Measurements from ENCODE around the gene GORASP2.
A peak's percentile ranks its signal among the peaks of the same experiment; 100 is the strongest.

GORASP2 gene

GRCh38 chr2:170925923-170926322, 3.1 kb upstream of the GORASP2 start:
- no peaks in the 10 kb centered on the region for H3K36me3 ChIP-seq (ENCODE audit: control insufficient read depth, insufficient read depth, low read length, severe bottlenecking)
- H3K4me3 ChIP-seq (ENCODE audit: low read length): no peak overlapping the region
- peaks cover 11% of the 10 kb centered on the region for H3K4me1 ChIP-seq (ENCODE audit: control insufficient read depth, insufficient read depth, low read length)
- no peak for DNase-seq (ENCODE audit: low read depth)
- H3K9ac ChIP-seq (ENCODE audit: low read length): no peak overlapping the region
- H3K9me3 ChIP-seq (ENCODE audit: control insufficient read depth, low read length): no peaks in the 10 kb centered on the region
- no peaks in the 10 kb centered on the region for H3K27me3 ChIP-seq (replicated peaks; ENCODE audit: control insufficient read depth, insufficient read depth, low read length)

- Histone ChIP-seq H3K36me3 (ENCODE audit: control insufficient read depth, insufficient read depth, low read length, severe bottlenecking) (no peaks in the 10 kb centered on the region), H3K9me3 (ENCODE audit: control insufficient read depth, low read length) (no peaks in the 10 kb centered on the region), H3K27me3 (replicated peaks; ENCODE audit: control insufficient read depth, insufficient read depth, low read length) (no peaks in the 10 kb centered on the region), H3K9ac (ENCODE audit: low read length) (no peak overlapping the region), H3K4me1 (ENCODE audit: control insufficient read depth, insufficient read depth, low read length) (peaks cover 20% of the 10 kb centered on the region), H3K4me3 (ENCODE audit: low read length) (no peak overlapping the region)
- no peak for DNase-seq (ENCODE audit: low read depth)
Measured at GRCh38 chr2:170926743-170927297, 2.2 kb upstream of the GORASP2 start.

GRCh38 chr2:170928036-170928823, 823 bp upstream of the GORASP2 start:
- Histone ChIP-seq H3K27me3 (replicated peaks; ENCODE audit: control insufficient read depth, insufficient read depth, low read length) (no peaks in the 10 kb centered on the region), H3K36me3 (ENCODE audit: control insufficient read depth, insufficient read depth, low read length, severe bottlenecking) (no peaks in the 10 kb centered on the region), H3K4me3 (ENCODE audit: low read length) (peak overlapping the region; percentile 79), H3K4me1 (ENCODE audit: control insufficient read depth, insufficient read depth, low read length) (peaks cover 22% of the 10 kb centered on the region), H3K9me3 (ENCODE audit: control insufficient read depth, low read length) (no peaks in the 10 kb centered on the region), H3K9ac (ENCODE audit: low read length) (peak overlapping the region; percentile 82)
- no peak for DNase-seq (ENCODE audit: low read depth)

GRCh38 chr2:170929686-170930050, 615 bp downstream of the GORASP2 start:
- no peaks in the 10 kb centered on the region for H3K36me3 ChIP-seq (ENCODE audit: control insufficient read depth, insufficient read depth, low read length, severe bottlenecking)
- peaks cover 22% of the 10 kb centered on the region for H3K4me1 ChIP-seq (ENCODE audit: control insufficient read depth, insufficient read depth, low read length)
- H3K4me3 ChIP-seq (ENCODE audit: low read length): peak overlapping the region; percentile 95
- no peaks in the 10 kb centered on the region for H3K27me3 ChIP-seq (replicated peaks; ENCODE audit: control insufficient read depth, insufficient read depth, low read length)
- H3K9me3 ChIP-seq (ENCODE audit: control insufficient read depth, low read length): no peaks in the 10 kb centered on the region
- peak overlapping the region; percentile 96 for H3K9ac ChIP-seq (ENCODE audit: low read length)
- DNase-seq (ENCODE audit: low read depth): peak; percentile 73

- no peaks in the 10 kb centered on the region for H3K36me3 ChIP-seq (ENCODE audit: control insufficient read depth, insufficient read depth, low read length, severe bottlenecking)
- H3K27me3 ChIP-seq (replicated peaks; ENCODE audit: control insufficient read depth, insufficient read depth, low read length): no peaks in the 10 kb centered on the region
- DNase-seq (ENCODE audit: low read depth): peak; percentile 25
- H3K9ac ChIP-seq (ENCODE audit: low read length): peak overlapping the region; percentile 96
- no peaks in the 10 kb centered on the region for H3K9me3 ChIP-seq (ENCODE audit: control insufficient read depth, low read length)
- peak overlapping the region; percentile 95 for H3K4me3 ChIP-seq (ENCODE audit: low read length)
- H3K4me1 ChIP-seq (ENCODE audit: control insufficient read depth, insufficient read depth, low read length): peaks cover 22% of the 10 kb centered on the region
Measured at GRCh38 chr2:170930131-170930990, 1.3 kb downstream of the GORASP2 start.

GRCh38 chr2:170930991-170931266, 1.9 kb downstream of the GORASP2 start:
- Histone ChIP-seq H3K4me3 (ENCODE audit: low read length) (peak overlapping the region; percentile 95), H3K36me3 (ENCODE audit: control insufficient read depth, insufficient read depth, low read length, severe bottlenecking) (no peaks in the 10 kb centered on the region), H3K9me3 (ENCODE audit: control insufficient read depth, low read length) (no peaks in the 10 kb centered on the region), H3K4me1 (ENCODE audit: control insufficient read depth, insufficient read depth, low read length) (peaks cover 22% of the 10 kb centered on the region), H3K27me3 (replicated peaks; ENCODE audit: control insufficient read depth, insufficient read depth, low read length) (no peaks in the 10 kb centered on the region), H3K9ac (ENCODE audit: low read length) (peak overlapping the region; percentile 96)
- DNase-seq (ENCODE audit: low read depth): no peak

GRCh38 chr2:170932166-170932565, 3.1 kb downstream of the GORASP2 start:
- DNase-seq (ENCODE audit: low read depth): no peak

GRCh38 chr2:170932948-170933347, 3.9 kb downstream of the GORASP2 start:
- H3K27me3 ChIP-seq (replicated peaks; ENCODE audit: control insufficient read depth, insufficient read depth, low read length): no peaks in the 10 kb centered on the region
- no peak for DNase-seq (ENCODE audit: low read depth)
- H3K4me1 ChIP-seq (ENCODE audit: control insufficient read depth, insufficient read depth, low read length): peaks cover 21% of the 10 kb centered on the region
- no peak overlapping the region for H3K9ac ChIP-seq (ENCODE audit: low read length)
- H3K36me3 ChIP-seq (ENCODE audit: control insufficient read depth, insufficient read depth, low read length, severe bottlenecking): peaks cover 11% of the 10 kb centered on the region
- H3K9me3 ChIP-seq (ENCODE audit: control insufficient read depth, low read length): no peaks in the 10 kb centered on the region
- H3K4me3 ChIP-seq (ENCODE audit: low read length): no peak overlapping the region

More at GRCh38 chr2:170932166-170932565, 3.1 kb downstream of the GORASP2 start:
- Histone ChIP-seq H3K4me3 (ENCODE audit: low read length) (no peak overlapping the region), H3K36me3 (ENCODE audit: control insufficient read depth, insufficient read depth, low read length, severe bottlenecking) (peaks cover 4% of the 10 kb centered on the region), H3K4me1 (ENCODE audit: control insufficient read depth, insufficient read depth, low read length) (peaks cover 22% of the 10 kb centered on the region), H3K27me3 (replicated peaks; ENCODE audit: control insufficient read depth, insufficient read depth, low read length) (no peaks in the 10 kb centered on the region), H3K9me3 (ENCODE audit: control insufficient read depth, low read length) (no peaks in the 10 kb centered on the region), H3K9ac (ENCODE audit: low read length) (no peak overlapping the region)

GRCh38 chr2:170937709-170938379, 8.8 kb downstream of the GORASP2 start:
- Histone ChIP-seq H3K4me3 (ENCODE audit: low read length) (no peak overlapping the region), H3K36me3 (ENCODE audit: control insufficient read depth, insufficient read depth, low read length, severe bottlenecking) (peaks cover 11% of the 10 kb centered on the region), H3K4me1 (ENCODE audit: control insufficient read depth, insufficient read depth, low read length) (peaks cover 3% of the 10 kb centered on the region), H3K27me3 (replicated peaks; ENCODE audit: control insufficient read depth, insufficient read depth, low read length) (no peaks in the 10 kb centered on the region), H3K9ac (ENCODE audit: low read length) (no peak overlapping the region), H3K9me3 (ENCODE audit: control insufficient read depth, low read length) (no peaks in the 10 kb centered on the region)
- no peak for DNase-seq (ENCODE audit: low read depth)

- H3K4me1 ChIP-seq (ENCODE audit: control insufficient read depth, insufficient read depth, low read length): peaks cover 8% of the 10 kb centered on the region
- H3K9me3 ChIP-seq (ENCODE audit: control insufficient read depth, low read length): no peaks in the 10 kb centered on the region
- H3K27me3 ChIP-seq (replicated peaks; ENCODE audit: control insufficient read depth, insufficient read depth, low read length): no peaks in the 10 kb centered on the region
- no peak overlapping the region for H3K4me3 ChIP-seq (ENCODE audit: low read length)
- DNase-seq (ENCODE audit: low read depth): no peak
- peaks cover 11% of the 10 kb centered on the region for H3K36me3 ChIP-seq (ENCODE audit: control insufficient read depth, insufficient read depth, low read length, severe bottlenecking)
- no peak overlapping the region for H3K9ac ChIP-seq (ENCODE audit: low read length)
Measured at GRCh38 chr2:170940066-170940465, 11.0 kb downstream of the GORASP2 start.

GRCh38 chr2:170942615-170943014, 13.6 kb downstream of the GORASP2 start:
- DNase-seq (ENCODE audit: low read depth): no peak
- Histone ChIP-seq H3K4me1 (ENCODE audit: control insufficient read depth, insufficient read depth, low read length) (peaks cover 8% of the 10 kb centered on the region), H3K9ac (ENCODE audit: low read length) (no peak overlapping the region), H3K4me3 (ENCODE audit: low read length) (no peak overlapping the region), H3K36me3 (ENCODE audit: control insufficient read depth, insufficient read depth, low read length, severe bottlenecking) (peaks cover 3% of the 10 kb centered on the region), H3K9me3 (ENCODE audit: control insufficient read depth, low read length) (no peaks in the 10 kb centered on the region), H3K27me3 (replicated peaks; ENCODE audit: control insufficient read depth, insufficient read depth, low read length) (no peaks in the 10 kb centered on the region)

All from adipocyte (in vitro differentiated cells).